Middle frontal gyrus (tissue), 1 donor: ENCODE measurements around the gene UBE3D.
"Not testable (repeated sequence)": the region's sequence is repeated elsewhere in the genome, so short reads cannot be mapped to it uniquely, and the experiment has no call there.

Source experiments
- DNase-seq: peaks from one replicate; pipeline ENCODE4 v3.0.0-alpha.2; 2015; ENCODE audit warnings: low spot score; ENCODE audit errors: extremely low spot score

The UBE3D gene

DNA sequence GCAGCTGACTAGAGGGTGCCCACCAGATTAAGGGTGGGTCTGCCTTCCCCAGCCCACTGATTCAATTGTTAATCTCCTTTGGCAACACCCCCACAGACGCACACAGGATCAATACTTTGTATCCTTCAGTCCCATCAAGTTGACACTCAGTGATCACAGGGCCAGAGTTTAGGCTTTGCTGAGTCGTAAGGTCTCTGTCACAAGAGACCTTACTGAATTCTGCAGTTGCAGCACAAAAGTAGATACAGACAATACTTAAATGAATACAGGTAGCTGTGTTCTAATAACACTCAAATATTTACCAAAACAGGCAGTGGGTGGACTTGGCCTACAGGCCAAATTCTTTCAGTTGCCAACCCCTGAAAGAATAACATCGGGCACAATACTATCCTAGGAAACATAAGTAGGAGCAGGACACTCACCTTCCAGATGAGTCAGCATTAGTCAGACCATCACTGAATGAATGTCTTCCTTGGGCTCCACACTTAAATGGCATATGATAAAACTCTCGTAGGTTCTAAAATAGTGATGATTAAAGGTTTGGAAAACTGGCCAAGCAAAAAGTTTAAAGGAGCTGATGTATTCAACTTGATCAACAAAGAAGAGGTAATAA is 190.0 kb downstream of the UBE3D start:
- no peak for DNase-seq

DNA sequence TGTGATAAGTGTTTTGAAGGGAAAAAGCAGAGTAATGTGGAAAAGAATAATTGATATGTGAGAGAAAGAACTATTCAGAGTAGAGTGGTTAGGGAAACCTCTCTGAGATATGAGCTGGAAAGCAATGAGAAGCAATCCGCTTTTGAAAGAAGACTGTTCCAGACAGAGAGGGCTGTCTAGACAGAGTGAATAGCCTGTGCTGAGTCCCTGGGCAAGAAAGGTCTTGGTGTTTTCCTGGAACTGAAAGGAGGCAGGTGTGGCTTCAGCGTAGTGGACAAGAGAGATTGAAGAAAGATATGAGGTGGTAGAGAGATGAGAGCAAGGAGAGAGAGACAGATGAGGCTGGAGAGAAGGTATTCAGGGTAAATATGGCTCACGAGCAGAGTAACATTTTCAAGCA is 190.8 kb downstream of the UBE3D start:
- DNase-seq: no peak

DNA sequence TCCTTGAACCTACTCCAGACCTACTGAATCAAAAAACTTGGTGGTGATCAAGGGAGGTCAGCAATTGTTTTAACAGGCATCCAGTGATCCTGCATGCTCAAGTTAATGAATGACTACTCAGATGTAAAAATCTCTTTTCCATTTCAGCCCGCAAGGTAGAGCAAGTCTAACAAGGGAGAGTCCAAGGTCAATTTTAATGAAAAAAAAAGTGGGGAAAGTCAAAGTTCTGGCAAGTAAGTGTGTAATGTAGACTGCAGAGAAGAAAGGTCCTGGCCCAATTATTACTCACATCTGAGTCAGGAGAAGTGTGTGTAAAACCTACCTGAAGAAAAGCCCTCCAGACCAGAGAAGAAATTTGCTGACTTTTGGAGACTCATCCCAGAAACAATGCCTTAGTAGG is 193.5 kb downstream of the UBE3D start:
- no peak for DNase-seq

GRCh38 chr6:82870582-82871172 is 195.0 kb downstream of the UBE3D start:
- no peak for DNase-seq

DNA sequence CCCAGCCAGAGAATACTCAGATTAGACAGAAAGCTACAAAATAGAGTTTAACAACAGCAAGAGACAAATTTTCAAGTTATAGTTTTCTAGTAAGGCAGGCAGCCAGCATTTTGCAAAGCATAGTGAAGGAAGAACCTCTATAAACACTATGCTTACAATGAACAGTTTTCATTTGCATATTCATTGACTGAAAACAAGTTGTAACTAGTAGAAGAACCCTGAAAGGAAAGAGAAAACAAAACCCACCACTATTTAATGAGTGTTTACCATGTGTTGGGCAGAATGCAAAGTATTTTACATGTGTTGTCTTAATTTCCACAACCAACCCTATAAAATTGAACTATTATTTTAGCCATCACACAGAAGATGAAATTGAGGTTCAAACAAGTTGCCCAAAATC is 196.1 kb downstream of the UBE3D start:
- no peak for DNase-seq

GRCh38 chr6:82867946-82868345 is 197.7 kb downstream of the UBE3D start:
- DNase-seq: no peak

- DNase-seq: no peak
Measured at GRCh38 chr6:82866446-82866845, 199.2 kb downstream of the UBE3D start.

- no peak for DNase-seq
Measured at GRCh38 chr6:82865461-82865860, 200.2 kb downstream of the UBE3D start.

GRCh38 chr6:82863781-82864180 is 201.9 kb downstream of the UBE3D start:
- DNase-seq: no peak

DNA sequence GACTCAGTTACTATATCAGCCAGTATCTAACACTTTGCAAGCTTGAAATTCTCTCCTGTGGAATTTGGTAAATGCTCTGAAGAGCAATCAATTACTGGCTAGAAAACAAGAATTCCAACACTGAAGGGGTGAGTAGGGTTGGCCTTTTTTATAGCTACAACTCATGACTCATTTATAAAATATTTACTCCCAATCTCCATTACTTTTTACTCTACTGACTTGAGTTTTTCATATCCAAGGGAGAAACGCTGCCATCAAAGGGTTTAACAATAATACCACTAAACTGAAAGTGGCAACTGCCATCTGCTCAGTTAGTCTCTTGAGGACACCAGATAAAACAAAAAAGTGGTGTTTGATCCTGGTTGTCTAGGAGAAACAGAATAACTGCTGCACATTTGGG is 203.1 kb downstream of the UBE3D start:
- no peak for DNase-seq

DNA sequence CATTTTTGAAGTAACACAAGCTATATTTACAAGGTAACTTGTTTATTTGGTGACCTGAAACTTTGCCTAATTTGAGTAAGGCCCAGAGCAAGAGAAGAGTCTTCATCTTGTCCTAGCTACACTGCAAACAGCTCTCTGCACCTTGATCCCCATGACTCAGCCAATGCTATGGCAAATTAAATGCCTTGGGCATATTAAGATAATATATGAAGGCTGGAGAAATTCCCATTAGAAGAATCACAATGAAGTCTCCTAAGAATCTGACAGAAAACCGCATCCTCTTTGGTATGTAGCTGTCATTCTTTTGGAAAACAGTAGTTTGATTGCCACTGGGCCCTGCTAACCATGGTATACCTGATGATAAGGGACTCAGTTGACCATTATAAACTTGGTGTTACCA is 204.5 kb downstream of the UBE3D start:
- DNase-seq: no peak

DNA sequence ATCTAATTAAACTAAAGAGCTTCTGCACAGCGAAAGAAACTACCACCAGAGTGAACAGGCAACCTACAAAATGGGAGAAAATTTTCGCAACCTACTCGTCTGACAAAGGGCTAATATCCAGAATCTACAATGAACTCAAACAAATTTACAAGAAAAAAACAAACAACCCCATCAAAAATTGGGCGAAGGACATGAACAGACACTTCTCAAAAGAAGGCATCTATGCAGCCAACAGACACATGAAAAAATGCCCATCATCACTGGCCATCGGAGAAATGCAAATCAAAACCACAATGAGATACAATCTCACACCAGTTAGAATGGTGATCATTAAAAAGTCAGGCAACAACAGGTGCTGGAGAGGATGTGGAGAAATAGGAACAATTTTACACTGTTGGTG is 209.6 kb downstream of the UBE3D start:
- DNase-seq: not testable (repeated sequence)

DNA sequence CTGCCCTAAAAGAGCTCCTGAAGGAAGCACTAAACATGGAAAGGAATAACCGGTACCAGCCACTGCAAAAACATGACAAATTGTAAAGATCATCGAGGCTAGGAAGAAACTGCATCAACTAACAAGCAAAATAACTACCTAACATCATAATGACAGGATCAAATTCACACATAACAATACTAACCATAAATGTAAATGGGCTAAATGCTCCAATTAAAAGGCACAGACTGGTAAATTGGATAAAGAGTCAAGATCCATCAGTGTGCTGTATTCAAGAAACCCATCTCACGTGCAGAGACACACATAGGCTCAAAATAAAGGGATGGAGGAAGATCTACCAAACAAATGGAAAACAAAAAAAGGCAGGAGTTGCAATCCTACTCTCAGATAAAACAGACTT is 212.7 kb downstream of the UBE3D start:
- DNase-seq: not testable (repeated sequence)

GRCh38 chr6:82843291-82843885 is 222.3 kb downstream of the UBE3D start:
- DNase-seq: no peak

GRCh38 chr6:82842721-82843120 is 222.9 kb downstream of the UBE3D start:
- DNase-seq: no peak
